Activated T-helper 17 cell treated with anti-CD3 and anti-CD28 coated beads, Interleukin-2, amount 50 U/mL, for 72 hours (primary cell): ENCODE measurements around the gene ABLIM2. TPM values are rescaled to one million over a fixed set of nuclear protein-coding genes. Genes with fewer than 3 reads are reported as not detected.

Source experiments
- ATAC-seq: fragments of 150-1000 bp; cut with Tn5 transposase; replicated peaks from 2 replicates; pipeline ENCODE4 v1.10.0; 2021; ENCODE audit warnings: mild to moderate bottlenecking, moderate library complexity
- H3K27ac Mint-ChIP-seq: one replicate; pipeline ENCODE4 v1.8.0; 2022; ENCODE audit warnings: mixed read lengths
- H3K27me3 Mint-ChIP-seq: one replicate; pipeline ENCODE4 v1.8.0; 2022; ENCODE audit warnings: mixed read lengths
- H3K36me3 Mint-ChIP-seq: one replicate; pipeline ENCODE4 v1.8.0; 2022; ENCODE audit warnings: low read depth, mild to moderate bottlenecking, mixed read lengths
- H3K4me1 Mint-ChIP-seq: one replicate; pipeline ENCODE4 v1.8.0; 2022; ENCODE audit warnings: mixed read lengths
- H3K4me3 Mint-ChIP-seq: one replicate; pipeline ENCODE4 v1.8.0; 2022; ENCODE audit warnings: mild to moderate bottlenecking, mixed read lengths
- H3K9me3 Mint-ChIP-seq: one replicate; pipeline ENCODE4 v1.8.0; 2022; ENCODE audit warnings: mixed read lengths
- total RNA-seq, 2 donors: library from RNA; stranded (reverse); gene quantifications; one replicate each; pipeline ENCODE4 v1.2.3, GENCODE V29; 2022

Gene ABLIM2
- total RNA-seq, 2 donors from 2014 or later, result 0.53 to 0.82 TPM

DNA sequence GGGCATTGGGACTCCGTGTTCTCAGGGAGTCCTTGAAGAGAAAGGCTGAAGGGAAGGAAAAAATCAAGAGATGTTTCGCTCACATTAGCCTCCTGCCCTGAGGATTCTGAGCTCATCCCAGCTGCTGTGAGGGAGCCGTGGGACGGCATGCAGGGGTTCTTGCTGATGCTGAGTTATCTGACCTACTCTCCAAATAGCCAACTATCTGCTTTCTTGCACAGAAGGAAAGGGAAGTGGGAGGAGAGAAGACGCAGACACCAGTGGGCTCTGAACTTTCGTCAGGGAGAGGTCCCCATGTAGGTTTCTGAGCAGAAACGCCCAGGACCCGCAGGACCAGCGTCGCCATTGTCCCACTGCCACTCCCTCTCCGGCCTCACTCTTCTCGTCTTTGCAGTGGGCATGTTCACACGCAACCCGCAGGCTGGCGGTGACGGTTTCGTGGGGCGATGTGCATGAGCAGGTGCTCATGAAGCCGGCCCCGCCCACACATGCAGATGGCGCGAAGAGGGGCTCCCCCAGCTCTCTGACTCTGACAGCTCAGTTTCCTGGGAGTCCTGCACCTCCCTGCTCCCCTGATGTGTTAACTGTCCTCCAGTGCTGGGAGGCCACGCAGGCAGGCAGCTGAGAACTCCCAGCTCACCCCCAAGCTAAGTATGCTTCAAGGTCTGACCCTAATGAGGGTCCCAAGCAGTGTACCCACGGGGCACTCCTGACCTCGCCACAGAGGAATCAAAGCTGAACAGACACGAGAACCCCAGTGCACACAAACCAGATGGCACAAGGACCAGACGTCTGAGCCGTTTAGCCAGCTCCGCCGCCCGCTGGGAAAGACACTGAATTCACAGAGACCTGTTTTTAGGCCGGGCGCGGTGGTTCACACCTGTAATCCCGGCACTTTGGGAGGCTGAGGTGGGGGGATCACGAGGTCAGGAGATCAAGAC lies 13.6 kb upstream of the ABLIM2 start:
- Mint-ChIP-seq H3K27me3 (peaks cover 10% of the 10 kb centered on the region), H3K4me3 (peak overlapping the region; percentile 60), H3K9me3 (peaks cover 5% of the 10 kb centered on the region), H3K4me1 (peaks cover 10% of the 10 kb centered on the region), H3K36me3 (no peaks in the 10 kb centered on the region), H3K27ac (peak overlapping the region; percentile 70)
- ATAC-seq, result peak; percentile 92

GRCh38 chr4:8171266-8171665 lies 12.7 kb upstream of the ABLIM2 start:
- H3K4me1 Mint-ChIP-seq, result peaks cover 14% of the 10 kb centered on the region
- no peak overlapping the region for H3K27ac Mint-ChIP-seq
- no peak for ATAC-seq
- peak overlapping the region; percentile 60 for H3K4me3 Mint-ChIP-seq
- no peaks in the 10 kb centered on the region for H3K36me3 Mint-ChIP-seq
- peaks cover 10% of the 10 kb centered on the region for H3K27me3 Mint-ChIP-seq
- peaks cover 5% of the 10 kb centered on the region for H3K9me3 Mint-ChIP-seq

GRCh38 chr4:8170341-8170740 lies 11.7 kb upstream of the ABLIM2 start:
- Mint-ChIP-seq H3K4me3 (no peak overlapping the region), H3K36me3 (no peaks in the 10 kb centered on the region), H3K9me3 (peaks cover 5% of the 10 kb centered on the region), H3K27ac (no peak overlapping the region), H3K27me3 (peaks cover 10% of the 10 kb centered on the region), H3K4me1 (peaks cover 14% of the 10 kb centered on the region)
- ATAC-seq, result no peak

- Mint-ChIP-seq H3K9me3 (peaks cover 5% of the 10 kb centered on the region), H3K27ac (no peak overlapping the region), H3K4me1 (peaks cover 14% of the 10 kb centered on the region), H3K4me3 (no peak overlapping the region), H3K36me3 (no peaks in the 10 kb centered on the region), H3K27me3 (peaks cover 10% of the 10 kb centered on the region)
- ATAC-seq, result no peak
Observed at GRCh38 chr4:8169763-8170162, 11.2 kb upstream of the ABLIM2 start.

- peaks cover 10% of the 10 kb centered on the region for H3K27me3 Mint-ChIP-seq
- H3K27ac Mint-ChIP-seq, result no peak overlapping the region
- H3K36me3 Mint-ChIP-seq, result no peaks in the 10 kb centered on the region
- H3K9me3 Mint-ChIP-seq, result peaks cover 5% of the 10 kb centered on the region
- H3K4me1 Mint-ChIP-seq, result peaks cover 14% of the 10 kb centered on the region
- no peak overlapping the region for H3K4me3 Mint-ChIP-seq
- no peak for ATAC-seq
Observed at GRCh38 chr4:8168832-8169598, 10.4 kb upstream of the ABLIM2 start.

GRCh38 chr4:8168232-8168631 lies 9.6 kb upstream of the ABLIM2 start:
- Mint-ChIP-seq H3K4me3 (no peak overlapping the region), H3K4me1 (peaks cover 14% of the 10 kb centered on the region), H3K36me3 (no peaks in the 10 kb centered on the region), H3K27me3 (peaks cover 10% of the 10 kb centered on the region), H3K27ac (no peak overlapping the region), H3K9me3 (peaks cover 5% of the 10 kb centered on the region)
- ATAC-seq, result no peak

DNA sequence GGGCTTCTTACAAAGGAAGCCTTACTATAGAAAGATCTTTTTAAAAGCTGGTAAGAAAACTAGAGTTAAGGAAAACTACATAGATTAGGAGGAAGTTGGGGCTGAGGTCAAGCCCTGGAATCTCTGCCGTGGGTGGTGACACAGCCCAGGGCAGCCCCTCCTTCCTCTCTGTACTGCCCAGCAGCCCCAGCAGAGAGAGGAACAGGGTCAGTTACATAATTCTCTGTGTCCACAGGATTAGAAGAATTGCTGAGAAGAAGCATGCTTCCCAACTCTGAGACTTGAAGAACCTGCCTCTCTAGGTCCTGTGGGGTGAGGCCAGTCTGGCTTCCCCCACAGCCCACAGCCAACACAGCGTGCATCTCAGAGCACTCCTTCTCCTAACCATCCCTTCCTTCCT lies 9.2 kb upstream of the ABLIM2 start:
- H3K4me1 Mint-ChIP-seq, result peaks cover 14% of the 10 kb centered on the region
- H3K4me3 Mint-ChIP-seq, result no peak overlapping the region
- no peaks in the 10 kb centered on the region for H3K36me3 Mint-ChIP-seq
- peaks cover 5% of the 10 kb centered on the region for H3K9me3 Mint-ChIP-seq
- ATAC-seq, result no peak
- no peak overlapping the region for H3K27ac Mint-ChIP-seq
- peaks cover 10% of the 10 kb centered on the region for H3K27me3 Mint-ChIP-seq

DNA sequence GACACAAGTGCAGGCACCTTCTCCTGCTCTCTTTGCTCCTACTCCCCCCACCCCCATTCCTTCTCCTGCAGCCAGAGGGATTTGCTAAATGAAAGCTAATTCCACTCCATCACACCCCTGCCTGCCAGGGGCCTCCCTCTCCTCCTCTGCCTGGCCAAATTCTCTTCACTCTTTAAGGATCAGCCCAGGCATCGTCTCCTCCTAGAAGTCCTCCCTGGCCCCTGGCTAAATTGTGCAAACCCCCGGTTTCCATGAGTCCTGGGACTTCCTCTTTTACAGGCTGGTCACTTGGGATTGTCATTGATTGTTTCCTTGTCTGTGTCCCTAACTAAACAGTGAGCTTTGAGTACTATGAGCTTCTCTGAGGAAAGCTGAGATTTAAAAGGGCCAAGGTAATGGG lies 8.7 kb upstream of the ABLIM2 start:
- Mint-ChIP-seq H3K27me3 (peaks cover 9% of the 10 kb centered on the region), H3K9me3 (peaks cover 5% of the 10 kb centered on the region), H3K36me3 (no peaks in the 10 kb centered on the region), H3K4me1 (peaks cover 12% of the 10 kb centered on the region), H3K27ac (no peak overlapping the region), H3K4me3 (no peak overlapping the region)
- no peak for ATAC-seq

GRCh38 chr4:8165374-8165896 lies 6.8 kb upstream of the ABLIM2 start:
- Mint-ChIP-seq H3K27me3 (no peaks in the 10 kb centered on the region), H3K9me3 (peaks cover 5% of the 10 kb centered on the region), H3K36me3 (no peaks in the 10 kb centered on the region), H3K27ac (no peak overlapping the region), H3K4me3 (no peak overlapping the region), H3K4me1 (peaks cover 4% of the 10 kb centered on the region)
- no peak for ATAC-seq

- no peak overlapping the region for H3K27ac Mint-ChIP-seq
- H3K4me3 Mint-ChIP-seq, result no peak overlapping the region
Observed at GRCh38 chr4:8164687-8165086, 6.1 kb upstream of the ABLIM2 start.

DNA sequence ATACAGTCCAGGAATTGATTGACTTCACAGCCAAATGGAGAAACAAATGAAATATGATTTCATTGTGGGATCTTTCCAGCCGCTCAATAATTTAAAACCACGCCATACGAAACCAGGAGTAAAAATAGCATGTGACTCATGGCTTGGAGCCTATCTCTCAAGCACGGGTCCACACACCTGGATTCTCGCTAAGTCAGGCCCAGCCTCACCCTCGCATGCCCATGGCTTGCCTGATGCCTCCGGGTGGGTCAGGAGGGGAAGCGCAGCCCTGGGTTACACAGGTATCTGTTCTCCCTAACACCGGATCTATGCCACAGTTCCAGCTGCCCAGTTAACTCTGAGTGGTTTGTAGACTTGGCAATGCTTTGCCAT lies 5.6 kb upstream of the ABLIM2 start:
- Mint-ChIP-seq H3K36me3 (no peaks in the 10 kb centered on the region), H3K4me1 (peaks cover 8% of the 10 kb centered on the region), H3K4me3 (no peak overlapping the region), H3K27me3 (no peaks in the 10 kb centered on the region), H3K9me3 (peaks cover 5% of the 10 kb centered on the region), H3K27ac (no peak overlapping the region)
- ATAC-seq, result no peak

More at GRCh38 chr4:8164687-8165086, 6.1 kb upstream of the ABLIM2 start:
- Mint-ChIP-seq H3K27me3 (no peaks in the 10 kb centered on the region), H3K36me3 (no peaks in the 10 kb centered on the region), H3K9me3 (peaks cover 5% of the 10 kb centered on the region), H3K4me1 (peaks cover 5% of the 10 kb centered on the region)
- no peak for ATAC-seq

- H3K9me3 Mint-ChIP-seq, result peaks cover 5% of the 10 kb centered on the region
- peaks cover 13% of the 10 kb centered on the region for H3K4me1 Mint-ChIP-seq
- ATAC-seq, result no peak
- H3K27ac Mint-ChIP-seq, result no peak overlapping the region
- no peaks in the 10 kb centered on the region for H3K27me3 Mint-ChIP-seq
- H3K36me3 Mint-ChIP-seq, result no peaks in the 10 kb centered on the region
- no peak overlapping the region for H3K4me3 Mint-ChIP-seq
Observed at GRCh38 chr4:8163436-8164193, 5.0 kb upstream of the ABLIM2 start.

- Mint-ChIP-seq H3K27me3 (no peaks in the 10 kb centered on the region), H3K36me3 (no peaks in the 10 kb centered on the region), H3K4me1 (peaks cover 13% of the 10 kb centered on the region), H3K27ac (no peak overlapping the region), H3K4me3 (no peak overlapping the region), H3K9me3 (no peaks in the 10 kb centered on the region)
- no peak for ATAC-seq
Observed at GRCh38 chr4:8163026-8163425, 4.4 kb upstream of the ABLIM2 start.

DNA sequence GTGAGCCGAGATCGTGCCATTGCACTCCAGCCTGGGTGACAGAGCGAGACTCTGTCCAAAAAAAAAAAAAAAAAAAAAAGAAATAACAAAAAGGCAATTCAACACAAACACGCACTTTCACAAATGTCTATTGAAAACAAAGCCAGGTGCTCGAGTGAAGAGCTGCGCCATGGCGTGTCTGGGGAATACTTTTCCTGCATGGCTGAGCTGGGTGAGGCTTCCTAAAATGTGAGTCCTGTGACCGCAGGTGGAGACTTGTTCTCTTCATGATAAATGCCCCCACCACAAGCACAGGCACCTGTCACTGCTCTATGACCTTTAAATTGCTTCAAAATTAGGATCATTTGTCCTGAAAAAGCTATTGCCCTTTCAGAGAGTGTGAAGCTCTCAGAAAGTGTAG lies 4.0 kb upstream of the ABLIM2 start:
- ATAC-seq, result no peak
- Mint-ChIP-seq H3K36me3 (no peaks in the 10 kb centered on the region), H3K9me3 (no peaks in the 10 kb centered on the region), H3K4me3 (no peak overlapping the region), H3K27ac (no peak overlapping the region), H3K27me3 (no peaks in the 10 kb centered on the region), H3K4me1 (peaks cover 13% of the 10 kb centered on the region)
